Heart left ventricle (tissue), 16 donors: ENCODE data around the gene TRIM44. TPM values are rescaled to one million over a fixed set of nuclear protein-coding genes. Genes with fewer than 3 reads are reported as not detected.
"Not testable (repeated sequence)": the region's sequence is repeated elsewhere in the genome, so short reads cannot be mapped to it uniquely, and the experiment has no call there.

Experiments used
- ATAC-seq, 4 donors: fragments of 200-7000 bp; cut with Tn5 transposase; one replicate each; pipeline ENCODE4 v1.9.1; 2020 to 2022; ENCODE audit warnings: moderate library complexity in 4 of 4, mild to moderate bottlenecking in 3 of 4, moderate number of reproducible peaks in 1 of 4
- DNase-seq, 5 donors: peaks; one replicate each; pipeline ENCODE4 v3.0.0-alpha.2; 2020
- H3K27ac ChIP-seq, 12 donors: fragments of 200-600 bp; sonication (generic) in 4 of 12; one replicate each; pipeline versions ENCODE4 v1.5.0 to v1.8.0; 2016 to 2022; ENCODE audit warnings: mild to moderate bottlenecking in 2 of 12
- H3K27me3 ChIP-seq, 9 donors: fragments of 200-600 bp; sonication (generic) in 2 of 9; one replicate each; pipeline versions ENCODE4 v1.5.1 to v1.8.0; 2016 to 2022; ENCODE audit warnings: mild to moderate bottlenecking in 3 of 9
- H3K36me3 ChIP-seq, 9 donors: fragments of 200-600 bp; sonication (generic) in 2 of 9; one replicate each; pipeline versions ENCODE4 v1.5.0 to v1.8.0; 2018 to 2022; ENCODE audit warnings: mild to moderate bottlenecking in 2 of 9
- H3K4me1 ChIP-seq, 12 donors: fragments of 200-600 bp; sonication (generic) in 4 of 12; one replicate each; pipeline versions ENCODE4 v1.5.0 to v1.8.0; 2016 to 2022; ENCODE audit warnings: mild to moderate bottlenecking in 3 of 12
- H3K4me3 ChIP-seq, 12 donors: fragments of 200-600 bp; sonication (generic) in 4 of 12; one replicate each; pipeline versions ENCODE4 v1.5.0 to v1.8.0; 2017 to 2022; ENCODE audit warnings: mild to moderate bottlenecking in 9 of 12, moderate library complexity in 4 of 12
- H3K9me3 ChIP-seq, 12 donors: fragments of 200-600 bp; sonication (generic) in 4 of 12; one replicate each; pipeline versions ENCODE4 v1.5.0 to v1.8.0; 2016 to 2022; ENCODE audit warnings: mild to moderate bottlenecking in 1 of 12
- POLR2A ChIP-seq, 2 donors: fragments of 450-650 bp; IDR thresholded peaks; one replicate each; pipeline ENCODE4 v1.6.1; 2017; ENCODE audit warnings: antibody characterized with exemption in 2 of 2, mild to moderate bottlenecking in 2 of 2, moderate library complexity in 2 of 2
- WGBS, 4 donors: extraction: QIAGEN DNeasy Blood & Tissue Kit in 2 of 4; methylation state at CpG; one replicate each; pipeline versions ENCODE4 v1.1.5 to v1.1.7; 2013 to 2018; 5-methylcytosine and 5-hydroxymethylcytosine counted together
- intact Hi-C, 10 donors: fragments of 100-400 bp; cut with DNase I; formaldehyde crosslinking; loops; one replicate each; pipeline versions ENCODE4 v1.11.1 to v1.14.2; 2022
- polyA plus RNA-seq, 2 donors: library from polyadenylated mRNA; stranded (reverse); fragments of 200-250 nt; gene quantifications; one replicate each; pipeline ENCODE4 v1.2.3, GENCODE V29; 2013
- total RNA-seq, 9 donors: library from RNA; depleted of rRNA in 2 of 9; stranded (reverse); fragments of >200 nt in 2 of 9; fragmentation: NEBNext Ultra II Directional in 3 of 9; extraction: Animal tissue kit (Norgen Biotek cat#: 25700) in 3 of 9; gene quantifications; one replicate each; pipeline versions ENCODE4 v1.1.0 to v1.2.4, GENCODE V29; 2016 to 2023
- TF ChIP-seq, protein P1 (sequence below), 12 donors: fragments of 200-600 bp; sonication (generic) in 4 of 12; IDR thresholded peaks; one replicate each; pipeline versions ENCODE4 v1.5.0 to v1.8.0; 2018 to 2022; ENCODE audit warnings: antibody characterized with exemption in 12 of 12, mild to moderate bottlenecking in 5 of 12
- donor health status: ischemic (EF 13 %, LVEDD 7.1; RV severe dilation, severe dysfunction).
- donor health status: healthy with polysubstance abuse.
- donor health status: DM: no; HTN: yes; CAD: no.
- donor health status: DM: no; HTN: no; CAD: no.
- donor health status: ischemic (EF 25% LVEDD 6.9; RV normal size, moderate dysfunction).
- donor health status: ischemic (EF 25% LVEDD 5.7; RV mildly dilated, moderate dysfunction).
- donor health status: healthy.
- donor health status: DM: yes; HTN: yes; CAD: no.
- donor health status: ischemic (EF 35%, LVEDD 5.7; RV mildly dilated, moderate dysfunction).
- donor health status: nonischemic (EF 11% LVEDD 7.7; RV severe dilation, severe dysfunction).
- donor health status: DM: yes; HTN: yes; CAD: no.
- donor health status: PGD.
- donor health status: ischemic (EF 29% LVEDD 5.4; RV normal size, mild dysfunction).
- donor health status: nonischemic (EF 23%, LVEDD 6.1; RV moderate dilation, normal function).

TRIM44 gene
- total and polyA plus RNA-seq, 11 donors: 7.9 to 55.3 (median 44.1) TPM

DNA sequence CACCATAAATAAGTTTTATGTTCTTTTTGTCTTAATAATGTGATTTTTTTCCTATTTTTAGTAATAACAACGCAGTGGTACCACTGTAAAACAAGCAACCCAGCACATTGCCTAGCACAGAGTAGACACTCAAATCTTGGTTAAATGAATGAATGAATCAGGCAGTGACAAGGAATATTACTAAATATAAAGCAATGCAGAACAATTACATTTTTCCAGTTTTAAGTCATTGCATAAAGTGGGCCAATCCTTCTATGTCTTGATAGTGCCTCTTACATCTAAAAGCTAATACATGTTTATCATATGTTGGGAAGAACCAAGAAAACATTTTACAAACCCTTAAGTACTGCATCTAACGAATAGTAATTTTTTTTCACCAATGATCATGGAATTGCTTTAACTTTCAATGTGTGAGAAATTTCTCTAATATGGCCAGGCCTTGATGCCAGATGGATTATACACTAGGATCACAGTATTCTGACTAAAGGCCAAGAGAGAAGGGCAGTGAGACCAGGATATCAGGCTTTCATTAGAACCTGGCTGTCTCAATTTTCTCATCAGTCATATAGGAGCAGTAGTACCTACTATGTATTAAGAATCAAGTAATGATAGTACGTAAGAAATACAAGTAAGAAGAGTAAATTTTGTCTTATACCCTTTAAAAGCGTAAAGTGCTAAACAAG lies 88.5 kb downstream of the TRIM44 start:
- ATAC-seq: no peak
- no peaks in the 10 kb centered on the region for H3K9me3 ChIP-seq
- H3K4me1 ChIP-seq: peaks cover 0 to 12% (median 3%) of the 10 kb centered on the region in 12 donors
- TF ChIP-seq POLR2A (IDR thresholded peaks at IDR 0.05): no peak
- TF ChIP-seq, protein P1, sequence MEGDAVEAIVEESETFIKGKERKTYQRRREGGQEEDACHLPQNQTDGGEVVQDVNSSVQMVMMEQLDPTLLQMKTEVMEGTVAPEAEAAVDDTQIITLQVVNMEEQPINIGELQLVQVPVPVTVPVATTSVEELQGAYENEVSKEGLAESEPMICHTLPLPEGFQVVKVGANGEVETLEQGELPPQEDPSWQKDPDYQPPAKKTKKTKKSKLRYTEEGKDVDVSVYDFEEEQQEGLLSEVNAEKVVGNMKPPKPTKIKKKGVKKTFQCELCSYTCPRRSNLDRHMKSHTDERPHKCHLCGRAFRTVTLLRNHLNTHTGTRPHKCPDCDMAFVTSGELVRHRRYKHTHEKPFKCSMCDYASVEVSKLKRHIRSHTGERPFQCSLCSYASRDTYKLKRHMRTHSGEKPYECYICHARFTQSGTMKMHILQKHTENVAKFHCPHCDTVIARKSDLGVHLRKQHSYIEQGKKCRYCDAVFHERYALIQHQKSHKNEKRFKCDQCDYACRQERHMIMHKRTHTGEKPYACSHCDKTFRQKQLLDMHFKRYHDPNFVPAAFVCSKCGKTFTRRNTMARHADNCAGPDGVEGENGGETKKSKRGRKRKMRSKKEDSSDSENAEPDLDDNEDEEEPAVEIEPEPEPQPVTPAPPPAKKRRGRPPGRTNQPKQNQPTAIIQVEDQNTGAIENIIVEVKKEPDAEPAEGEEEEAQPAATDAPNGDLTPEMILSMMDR (IDR thresholded peaks at IDR 0.05): no peak
- no peaks in the 10 kb centered on the region for H3K36me3 ChIP-seq
- no peaks in the 10 kb centered on the region for H3K27me3 ChIP-seq
- intact Hi-C loops: no loop called here
- no peak for DNase-seq
- 96 to 98% (median 96%) methylated on average over 4 of the region's 4 CpGs for WGBS, 4 donors
- no peak overlapping the region for H3K4me3 ChIP-seq
- no peak overlapping the region for H3K27ac ChIP-seq

DNA sequence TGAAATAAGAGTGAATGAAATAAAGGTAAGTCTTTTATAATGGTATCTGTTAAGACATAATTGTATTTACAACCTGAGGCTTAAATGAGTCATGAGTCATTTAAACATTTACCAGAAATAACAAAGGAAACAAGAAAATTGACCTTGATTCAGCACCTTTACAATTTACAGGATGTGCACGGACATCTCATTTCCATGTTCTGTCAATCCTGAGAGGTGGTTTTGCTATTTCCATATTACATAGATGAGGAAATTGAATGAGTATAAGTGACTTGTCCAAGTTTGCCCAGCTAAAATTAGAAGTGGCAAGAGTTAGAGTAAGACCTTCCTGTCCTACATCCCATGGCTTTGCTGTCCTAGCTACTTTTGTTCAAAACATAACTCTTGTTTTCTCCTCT lies 89.1 kb downstream of the TRIM44 start:
- no peaks in the 10 kb centered on the region for H3K27me3 ChIP-seq
- H3K4me1 ChIP-seq: peaks cover 0 to 12% (median 3%) of the 10 kb centered on the region in 12 donors
- DNase-seq (no peak), ATAC-seq (peak in 1 of 4 donors; percentile 58)
- 42 to 75% (median 53%) methylated on average over 1 of the region's 1 CpG for WGBS, 4 donors
- no peaks in the 10 kb centered on the region for H3K9me3 ChIP-seq
- no peaks in the 10 kb centered on the region for H3K36me3 ChIP-seq
- TF ChIP-seq, protein P1 (IDR thresholded peaks at IDR 0.05): no peak
- no peak for TF ChIP-seq POLR2A (IDR thresholded peaks at IDR 0.05)
- H3K27ac ChIP-seq: no peak overlapping the region
- intact Hi-C loops: no loop called here
- H3K4me3 ChIP-seq: no peak overlapping the region

DNA sequence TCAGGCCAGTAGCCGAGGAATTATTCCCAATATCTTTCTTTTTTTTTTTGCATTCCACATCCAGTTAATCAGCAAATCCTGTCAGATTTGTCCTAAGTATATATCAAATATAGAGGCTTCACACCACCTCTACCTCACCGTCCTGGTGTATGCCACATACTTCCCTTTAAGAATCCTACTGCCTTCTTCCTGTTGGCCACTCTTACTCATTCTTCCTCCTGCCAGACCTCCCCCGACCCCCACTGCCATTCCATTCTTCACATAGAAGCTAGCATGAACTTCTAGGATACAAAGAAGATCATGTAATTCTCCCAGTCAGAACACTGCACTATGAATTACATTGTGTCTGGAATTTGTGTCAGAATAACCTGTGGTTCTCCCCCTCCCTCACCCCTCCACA lies 89.5 kb downstream of the TRIM44 start:
- TF ChIP-seq POLR2A (IDR thresholded peaks at IDR 0.05): no peak
- TF ChIP-seq, protein P1 (IDR thresholded peaks at IDR 0.05): no peak
- 68 to 75% (median 71%) methylated on average over 3 of the region's 3 CpGs for WGBS, 4 donors
- no peak for DNase-seq
- no peak overlapping the region for H3K4me3 ChIP-seq
- ATAC-seq: no peak
- H3K27me3 ChIP-seq: no peaks in the 10 kb centered on the region
- peaks cover 0 to 3% (median 0%) of the 10 kb centered on the region in 12 donors for H3K9me3 ChIP-seq
- peaks cover 0 to 12% (median 3%) of the 10 kb centered on the region in 12 donors for H3K4me1 ChIP-seq
- H3K27ac ChIP-seq: no peak overlapping the region
- intact Hi-C loops: no loop called here
- no peaks in the 10 kb centered on the region for H3K36me3 ChIP-seq

DNA sequence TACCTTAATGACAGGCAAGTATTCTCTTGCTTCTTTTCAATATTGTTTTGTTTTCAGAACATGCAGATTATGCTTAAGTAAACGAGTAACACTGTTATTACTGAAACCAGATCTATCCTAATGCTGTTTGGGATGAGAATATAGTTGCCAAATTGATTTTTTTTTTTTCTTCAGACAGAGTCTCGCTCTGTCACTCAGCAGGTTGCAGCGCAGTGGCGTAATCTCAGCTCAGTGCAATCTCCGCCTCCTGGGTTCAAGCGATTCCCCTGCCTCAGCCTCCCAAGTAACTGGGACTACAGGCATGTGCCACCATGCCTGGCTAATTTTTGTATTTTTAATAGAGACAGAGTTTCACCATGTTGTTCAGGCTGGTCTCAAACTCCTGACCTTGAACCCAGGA lies 91.0 kb downstream of the TRIM44 start:
- H3K27ac ChIP-seq, H3K4me3 ChIP-seq, H3K27me3 ChIP-seq, DNase-seq, H3K36me3 ChIP-seq, ATAC-seq, intact Hi-C loops, H3K9me3 ChIP-seq: not testable (repeated sequence)
- 88 to 96% (median 96%) methylated on average over 6 of the region's 6 CpGs for WGBS, 4 donors
- H3K4me1 ChIP-seq: peaks cover 0 to 12% (median 3%) of the 10 kb centered on the region in 12 donors

DNA sequence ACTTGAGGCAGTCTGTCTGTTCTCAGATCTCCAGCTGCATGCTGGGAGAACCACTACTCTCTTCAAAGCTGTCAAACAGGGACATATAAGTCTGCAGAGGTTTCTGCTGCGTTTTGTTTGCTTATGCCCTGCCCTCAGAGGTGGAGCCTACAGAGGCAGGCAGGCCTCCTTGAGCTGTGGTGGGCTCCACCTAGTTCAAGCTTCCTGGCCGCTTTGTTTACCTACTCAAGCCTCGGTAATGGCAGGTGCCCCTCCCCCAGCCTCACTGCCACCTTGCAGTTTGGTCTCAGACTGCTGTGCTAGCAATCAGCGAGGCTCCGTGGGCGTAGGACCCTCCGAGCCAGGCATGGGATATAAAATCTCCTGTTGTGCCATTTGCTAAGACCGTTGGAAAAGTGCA lies 97.4 kb downstream of the TRIM44 start:
- H3K36me3 ChIP-seq, H3K9me3 ChIP-seq, ATAC-seq, DNase-seq, H3K27ac ChIP-seq, H3K4me3 ChIP-seq, intact Hi-C loops, H3K27me3 ChIP-seq: not testable (repeated sequence)
- H3K4me1 ChIP-seq: peaks cover 0 to 27% (median 16%) of the 10 kb centered on the region in 12 donors
- 79 to 86% (median 83%) methylated on average over 7 to 8 of the region's 8 CpGs for WGBS, 4 donors
